Body of pancreas (tissue), 4 donors: ENCODE data around the gene DST.

ENCODE experiments used
- CTCF ChIP-seq, 7 experiments: fragments of 450-650 bp in 4 of 7; fragments of 200-600 bp in 3 of 7; sonication (generic) in 3 of 7; IDR thresholded peaks; one replicate each; pipeline ENCODE4 v1.5.1; 2016 to 2019; ENCODE audit warnings: antibody characterized with exemption in 7 of 7
- POLR2A ChIP-seq, 3 donors: fragments of 450-650 bp; IDR thresholded peaks; one replicate each; pipeline ENCODE4 v1.6.1; 2016; ENCODE audit warnings: antibody characterized with exemption in 3 of 3, mild to moderate bottlenecking in 2 of 3

- TF ChIP-seq CTCF (IDR thresholded peaks at IDR 0.05): no peak
- no peak for TF ChIP-seq POLR2A (IDR thresholded peaks at IDR 0.05)
These were observed 7.5 kb upstream of the DST start for GRCh38 chr6:56650191-56650590.
